NCI-H1092 treated with DMSO at 0.1 percent for 48 hours (cell line): ENCODE results near the gene SEMA3A.

Experiments
- DNase-seq: peaks from one replicate; lab custom pipeline; 2025; lab: John Stamatoyannopoulos, UW

SEMA3A gene

DNA sequence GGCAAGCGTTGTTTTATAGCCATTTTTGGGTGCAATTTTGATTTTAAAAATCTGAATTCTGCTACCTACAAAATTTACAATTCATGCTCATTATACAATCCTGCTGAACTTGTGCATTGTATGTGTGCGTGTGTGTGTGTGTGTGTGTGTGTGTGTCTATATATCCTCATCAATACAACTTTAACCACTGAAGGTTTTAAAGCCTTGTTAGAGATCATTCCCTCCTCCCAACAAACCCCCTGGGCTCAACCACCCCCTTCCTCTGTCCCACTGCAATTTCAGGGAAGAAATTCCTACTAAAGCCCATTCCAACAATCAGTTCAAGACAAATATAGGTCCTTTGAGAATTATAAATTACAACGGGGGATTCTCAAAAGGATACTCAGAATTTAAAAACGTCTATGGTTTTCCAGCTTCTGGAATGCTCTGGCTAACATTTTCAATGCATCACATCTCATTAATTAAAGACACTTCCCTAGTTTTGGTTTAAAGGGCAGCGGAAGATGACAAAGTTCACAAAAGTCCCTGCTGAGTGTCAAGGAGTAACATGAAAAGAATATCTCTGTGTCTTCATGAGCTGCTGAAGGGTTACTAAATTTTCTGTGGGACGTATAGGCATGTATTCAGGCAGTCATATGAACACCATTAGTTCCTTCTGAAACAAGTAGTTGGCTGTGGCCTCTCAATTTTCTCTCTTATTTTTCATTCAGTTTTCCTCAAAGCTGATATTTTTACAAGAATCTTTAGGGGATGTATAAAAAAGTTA is 889 bp upstream of the SEMA3A start:
- no peak for DNase-seq

DNA sequence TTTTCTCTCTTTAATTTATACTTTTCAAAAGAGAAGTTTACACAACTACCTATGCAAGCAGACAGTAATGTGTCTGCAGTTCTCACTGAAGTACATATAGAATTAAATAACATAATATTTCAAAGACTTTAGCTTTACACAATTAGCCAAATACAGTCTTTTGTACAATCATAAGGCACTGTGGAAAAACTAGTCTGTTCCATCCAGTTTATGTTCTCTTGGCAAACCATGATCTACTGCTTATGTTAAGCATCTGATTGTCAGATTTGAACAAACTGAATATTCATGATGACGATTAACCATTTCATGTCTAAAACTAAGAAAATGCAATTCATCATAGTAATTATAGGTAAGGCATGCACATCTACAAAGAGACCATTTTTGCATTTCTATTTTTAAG is 842 bp downstream of the SEMA3A start:
- DNase-seq = no peak

GRCh38 chr7:84191842-84192241 is 2.7 kb downstream of the SEMA3A start:
- DNase-seq = no peak

DNA sequence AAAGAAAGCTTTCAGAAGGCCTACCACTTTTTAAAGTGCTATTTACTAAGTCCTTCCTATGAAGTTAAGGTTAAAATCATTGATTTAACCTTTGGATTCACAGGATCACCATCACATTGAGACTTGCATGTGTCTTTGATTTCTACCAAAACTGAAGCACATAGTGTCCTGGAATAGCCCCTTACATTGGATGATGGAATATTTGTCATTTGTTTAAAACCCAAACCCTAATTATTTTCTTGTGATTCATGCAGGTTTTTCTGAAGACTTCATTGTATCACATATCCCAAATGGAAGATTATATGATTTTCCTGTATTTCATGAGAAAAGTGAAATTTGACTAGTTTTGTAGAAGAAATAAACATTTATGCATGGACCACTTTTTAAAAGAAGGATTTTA is 3.3 kb downstream of the SEMA3A start:
- DNase-seq = no peak

GRCh38 chr7:84190016-84190705 is 4.4 kb downstream of the SEMA3A start:
- DNase-seq = no peak

DNA sequence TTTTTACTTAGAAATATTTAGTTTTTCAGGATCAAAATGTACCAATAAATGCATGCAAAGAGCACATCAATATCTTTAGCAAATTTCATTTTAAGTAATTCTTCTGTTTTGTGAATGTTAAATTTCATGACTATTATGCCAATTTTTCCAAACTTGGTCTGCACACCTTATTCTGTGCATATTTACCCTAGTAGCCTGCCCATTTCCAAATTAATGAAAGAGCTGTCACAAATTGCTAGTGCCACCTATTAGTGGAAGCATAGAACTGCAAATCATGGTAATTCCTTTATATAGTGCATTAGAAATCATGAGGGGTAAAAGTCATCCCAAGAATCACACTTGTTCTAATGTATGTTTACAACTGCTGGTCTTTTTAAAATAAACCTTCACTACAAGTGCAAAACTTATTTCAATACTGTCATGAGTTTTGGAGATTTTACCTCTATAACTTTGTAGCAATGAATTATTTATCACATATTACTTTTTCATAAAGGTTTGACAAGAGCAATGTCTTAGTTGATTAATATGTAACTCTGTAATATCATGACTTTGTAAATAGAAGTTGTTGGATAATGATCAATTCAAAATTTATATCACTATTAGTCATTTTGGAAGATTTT is 5.7 kb downstream of the SEMA3A start:
- DNase-seq = peak; percentile 32

DNA sequence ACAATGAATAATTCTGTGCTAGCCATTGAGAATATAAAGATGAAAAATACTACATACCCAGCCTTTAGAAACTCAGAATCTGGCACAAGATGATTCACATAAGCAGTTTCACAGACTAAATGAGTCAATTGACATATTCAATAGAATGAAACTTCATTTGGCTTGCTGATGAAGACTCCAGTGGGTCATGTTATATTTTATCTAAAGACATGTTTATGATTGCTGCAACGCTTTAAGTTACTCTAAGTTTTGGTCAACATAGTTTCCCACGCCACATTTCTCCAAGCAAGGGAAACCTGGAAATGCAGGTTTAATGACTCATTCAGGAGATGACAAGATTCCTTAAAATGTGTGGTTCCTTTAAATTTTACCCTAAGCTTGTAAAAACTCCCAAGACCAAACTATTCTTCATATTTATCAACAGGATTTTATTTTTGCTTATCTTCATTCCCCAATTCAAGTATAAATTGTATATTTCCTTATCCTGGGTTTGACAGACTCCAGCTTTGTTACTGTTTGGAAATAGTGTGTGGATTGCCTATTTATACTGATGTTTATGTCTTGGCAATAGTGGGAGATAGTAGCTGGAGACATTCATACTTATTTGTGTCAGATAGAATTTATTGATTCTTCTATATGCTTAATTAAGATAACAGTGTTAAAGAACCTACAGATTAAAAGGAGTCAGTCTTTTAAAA is 6.6 kb downstream of the SEMA3A start:
- DNase-seq = no peak

DNA sequence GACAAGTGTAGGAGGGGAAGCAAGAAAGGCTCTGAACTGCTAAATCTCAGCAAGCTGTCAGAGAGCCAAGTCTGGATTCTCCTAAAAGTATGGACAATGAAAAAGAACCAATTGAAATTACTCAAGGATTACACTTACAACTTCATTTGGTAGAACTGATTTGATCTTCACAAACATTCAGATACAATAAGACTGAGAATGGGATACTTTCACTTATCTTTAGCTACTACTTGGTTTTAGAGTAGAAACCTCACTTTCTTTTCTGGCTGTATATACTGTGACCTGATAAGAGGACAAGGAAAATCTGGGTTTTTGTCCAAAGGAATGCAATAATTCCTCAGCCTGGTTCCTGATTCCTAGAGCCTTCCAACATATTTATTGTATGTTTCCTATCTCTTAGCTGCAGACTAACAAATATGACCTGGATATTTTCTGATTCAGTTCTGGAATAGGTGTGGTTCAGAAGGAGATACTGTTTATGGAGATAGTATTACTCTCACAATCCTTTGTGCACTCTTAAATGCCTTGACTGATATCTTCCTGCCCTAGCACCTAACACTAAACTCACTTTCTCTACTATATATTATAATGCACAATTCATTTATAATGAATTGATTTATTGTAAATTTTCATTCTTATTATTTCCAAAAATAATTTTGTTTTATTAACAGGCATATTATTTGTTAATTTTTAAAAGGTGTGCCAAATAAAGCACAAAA is 7.3 kb downstream of the SEMA3A start:
- DNase-seq = no peak

- DNase-seq = no peak
Observed at GRCh38 chr7:84183741-84184140, 10.8 kb downstream of the SEMA3A start.

DNA sequence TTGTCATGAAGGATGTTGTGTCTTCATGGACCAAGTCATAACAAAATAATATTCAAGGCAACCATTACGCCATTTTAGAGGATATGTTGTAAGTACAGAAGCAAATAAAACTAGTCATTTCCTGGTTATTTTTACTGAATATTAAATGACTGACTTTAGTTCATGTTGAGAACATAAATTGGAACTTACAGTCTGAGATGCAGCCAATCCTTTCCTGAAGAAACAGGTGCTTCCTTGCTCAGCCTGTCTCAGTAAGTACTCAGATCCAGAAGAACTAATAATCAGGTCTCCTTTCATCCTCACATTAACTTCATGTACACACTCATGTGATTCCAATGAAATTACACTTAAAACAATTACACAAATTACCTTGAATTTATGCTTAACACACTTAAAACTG is 12.3 kb downstream of the SEMA3A start:
- no peak for DNase-seq

GRCh38 chr7:84181628-84182027 is 13.0 kb downstream of the SEMA3A start:
- DNase-seq = no peak

GRCh38 chr7:84177758-84178412 is 16.7 kb downstream of the SEMA3A start:
- DNase-seq = peak; percentile 77

DNA sequence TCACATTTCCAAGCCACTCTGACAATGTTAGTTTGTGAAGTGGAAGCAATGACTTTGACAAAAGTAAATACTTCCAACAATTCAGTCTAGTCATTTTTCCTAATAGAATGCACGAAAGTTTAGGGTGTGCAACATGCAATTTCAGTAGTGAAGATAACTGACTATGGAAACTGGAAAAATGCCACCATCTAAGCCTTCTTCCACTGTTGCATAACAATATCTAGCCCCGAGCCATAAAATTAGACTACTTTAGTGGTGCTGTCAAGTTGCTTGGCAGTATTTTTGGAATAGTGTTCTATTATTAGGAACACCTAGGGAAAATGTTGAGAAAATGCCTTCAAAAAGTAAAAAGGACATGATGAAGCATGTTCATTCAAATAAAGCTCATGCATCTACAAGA is 17.9 kb downstream of the SEMA3A start:
- no peak for DNase-seq

GRCh38 chr7:84175461-84175860 is 19.1 kb downstream of the SEMA3A start:
- no peak for DNase-seq

GRCh38 chr7:84170646-84171045 is 23.9 kb downstream of the SEMA3A start:
- DNase-seq = no peak

GRCh38 chr7:84162584-84162983 is 32.0 kb downstream of the SEMA3A start:
- DNase-seq = no peak

- DNase-seq = no peak
Observed at GRCh38 chr7:84162125-84162524, 32.5 kb downstream of the SEMA3A start.

DNA sequence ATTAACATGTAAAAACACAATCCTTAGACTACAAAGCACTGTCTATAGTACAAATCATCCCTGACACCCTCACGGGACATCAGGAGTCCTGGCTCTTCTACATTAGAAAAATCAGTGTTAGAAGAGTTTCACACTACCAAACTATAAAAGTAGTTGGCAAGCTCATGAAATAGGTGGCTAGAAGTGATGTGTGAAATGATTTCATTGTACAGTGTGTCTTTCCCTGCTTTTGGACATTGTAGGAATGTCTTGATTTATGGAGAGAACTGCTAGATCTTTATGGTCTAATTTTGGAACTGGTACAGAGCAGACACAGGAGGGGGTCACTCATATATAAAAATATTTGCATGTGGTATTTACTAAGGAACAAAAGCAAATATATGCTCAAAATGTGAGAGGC is 33.2 kb downstream of the SEMA3A start:
- DNase-seq = no peak

GRCh38 chr7:84159435-84159834 is 35.2 kb downstream of the SEMA3A start:
- no peak for DNase-seq

GRCh38 chr7:84157171-84157570 is 37.4 kb downstream of the SEMA3A start:
- DNase-seq = no peak

GRCh38 chr7:84154991-84155781 is 39.4 kb downstream of the SEMA3A start:
- no peak for DNase-seq
